Testis (tissue), 3 donors: ENCODE results near the gene IYD. TPM values are rescaled to one million over a fixed set of nuclear protein-coding genes. Genes with fewer than 3 reads are reported as not detected.

Experiments used
- DNase-seq: peaks from one replicate; pipeline ENCODE4 v3.0.0-alpha.2; 2019
- H3K27ac ChIP-seq, 2 donors: fragments of 200-600 bp; sonication (generic); one replicate each; pipeline ENCODE4 v1.5.1; 2019
- H3K27me3 ChIP-seq: fragments of 200-600 bp; sonication (generic); one replicate; pipeline ENCODE4 v1.5.1; 2019
- H3K36me3 ChIP-seq: fragments of 200-600 bp; sonication (generic); one replicate; pipeline ENCODE4 v1.5.1; 2017; ENCODE audit warnings: low read depth; ENCODE audit errors: missing control alignments
- H3K4me1 ChIP-seq: fragments of 200-600 bp; sonication (generic); one replicate; pipeline ENCODE4 v1.5.1; 2019
- H3K4me3 ChIP-seq, 2 donors: fragments of 200-600 bp; sonication (generic); one replicate each; pipeline ENCODE4 v1.5.1; 2017 to 2019
- H3K9me3 ChIP-seq: fragments of 200-600 bp; sonication (generic); one replicate; pipeline ENCODE4 v1.5.1; 2017
- POLR2A ChIP-seq: fragments of 450-650 bp; IDR thresholded peaks from one replicate; pipeline ENCODE4 v1.6.1; 2017; ENCODE audit warnings: antibody characterized with exemption, mild to moderate bottlenecking, moderate library complexity
- WGBS, 2 donors: methylation state at CpG; one replicate each; pipeline ENCODE4 v1.1.5; 2018; 5-methylcytosine and 5-hydroxymethylcytosine counted together
- intact Hi-C: fragments of 100-400 bp; cut with DNase I; formaldehyde crosslinking; loops from one replicate; pipeline ENCODE4 v1.15.1; 2023; ENCODE audit warnings: low total_unique reads
- polyA plus RNA-seq: library from polyadenylated mRNA; stranded (reverse); fragments of 350-450 nt; fragmentation: Illumina TruSeq; extraction: RNeasy Lipid Tissue Mini Kit (QIAGEN cat#74804); gene quantifications from one replicate; pipeline ENCODE4 v1.2.3, GENCODE V29; 2014; ENCODE audit warnings: low read depth, low replicate concordance; ENCODE audit not compliant: insufficient read depth
- total RNA-seq, 2 donors: library from RNA; depleted of rRNA; stranded (reverse); fragments of >200 nt; gene quantifications; one replicate each; pipeline ENCODE4 v1.2.3, GENCODE V29; 2016
- TF ChIP-seq, protein P1 (sequence below), 3 experiments: fragments of 450-650 bp in 2 of 3; fragments of 200-600 bp in 1 of 3; sonication (generic) in 1 of 3; IDR thresholded peaks; one replicate each; pipeline ENCODE4 v1.5.1; 2016 to 2019; ENCODE audit warnings: antibody characterized with exemption in 3 of 3, mild to moderate bottlenecking in 2 of 3, moderate library complexity in 1 of 3

IYD gene
- total and polyA plus RNA-seq, 3 donors from 2014 or later, result 0.24 to 1.6 (median 0.45) TPM

DNA sequence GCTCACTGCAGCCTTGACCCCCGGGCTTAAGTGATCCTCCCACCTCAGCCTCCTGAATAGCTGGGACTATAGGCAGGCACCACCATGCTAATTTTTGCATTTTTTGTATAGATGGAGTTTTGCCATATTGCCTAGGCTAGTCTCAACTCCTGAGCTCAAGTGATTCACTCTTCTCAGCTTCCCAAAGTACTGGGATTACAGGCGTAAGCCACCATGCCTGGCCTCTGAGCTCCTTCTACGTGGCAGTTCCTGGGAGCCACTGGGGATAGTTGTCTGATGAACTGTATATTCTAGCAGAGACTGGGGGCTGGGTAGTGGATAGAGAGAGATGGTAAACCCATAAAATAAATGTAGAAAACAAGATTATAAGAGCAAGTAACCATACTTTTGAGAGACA lies 26.1 kb downstream of the IYD start:
- TF ChIP-seq POLR2A, result no peak
- TF ChIP-seq, protein P1, sequence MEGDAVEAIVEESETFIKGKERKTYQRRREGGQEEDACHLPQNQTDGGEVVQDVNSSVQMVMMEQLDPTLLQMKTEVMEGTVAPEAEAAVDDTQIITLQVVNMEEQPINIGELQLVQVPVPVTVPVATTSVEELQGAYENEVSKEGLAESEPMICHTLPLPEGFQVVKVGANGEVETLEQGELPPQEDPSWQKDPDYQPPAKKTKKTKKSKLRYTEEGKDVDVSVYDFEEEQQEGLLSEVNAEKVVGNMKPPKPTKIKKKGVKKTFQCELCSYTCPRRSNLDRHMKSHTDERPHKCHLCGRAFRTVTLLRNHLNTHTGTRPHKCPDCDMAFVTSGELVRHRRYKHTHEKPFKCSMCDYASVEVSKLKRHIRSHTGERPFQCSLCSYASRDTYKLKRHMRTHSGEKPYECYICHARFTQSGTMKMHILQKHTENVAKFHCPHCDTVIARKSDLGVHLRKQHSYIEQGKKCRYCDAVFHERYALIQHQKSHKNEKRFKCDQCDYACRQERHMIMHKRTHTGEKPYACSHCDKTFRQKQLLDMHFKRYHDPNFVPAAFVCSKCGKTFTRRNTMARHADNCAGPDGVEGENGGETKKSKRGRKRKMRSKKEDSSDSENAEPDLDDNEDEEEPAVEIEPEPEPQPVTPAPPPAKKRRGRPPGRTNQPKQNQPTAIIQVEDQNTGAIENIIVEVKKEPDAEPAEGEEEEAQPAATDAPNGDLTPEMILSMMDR (IDR thresholded peaks at IDR 0.05), result no peak
- H3K36me3 ChIP-seq, result no peaks in the 10 kb centered on the region
- WGBS, 2 donors, result 80 to 98% methylated on average over 3 of the region's 3 CpGs
- H3K4me3 ChIP-seq, result no peak overlapping the region
- H3K27me3 ChIP-seq, result no peaks in the 10 kb centered on the region
- H3K4me1 ChIP-seq, result no peaks in the 10 kb centered on the region
- intact Hi-C loops, result no loop called here
- no peak for DNase-seq
- no peaks in the 10 kb centered on the region for H3K9me3 ChIP-seq
- H3K27ac ChIP-seq, result no peak overlapping the region

DNA sequence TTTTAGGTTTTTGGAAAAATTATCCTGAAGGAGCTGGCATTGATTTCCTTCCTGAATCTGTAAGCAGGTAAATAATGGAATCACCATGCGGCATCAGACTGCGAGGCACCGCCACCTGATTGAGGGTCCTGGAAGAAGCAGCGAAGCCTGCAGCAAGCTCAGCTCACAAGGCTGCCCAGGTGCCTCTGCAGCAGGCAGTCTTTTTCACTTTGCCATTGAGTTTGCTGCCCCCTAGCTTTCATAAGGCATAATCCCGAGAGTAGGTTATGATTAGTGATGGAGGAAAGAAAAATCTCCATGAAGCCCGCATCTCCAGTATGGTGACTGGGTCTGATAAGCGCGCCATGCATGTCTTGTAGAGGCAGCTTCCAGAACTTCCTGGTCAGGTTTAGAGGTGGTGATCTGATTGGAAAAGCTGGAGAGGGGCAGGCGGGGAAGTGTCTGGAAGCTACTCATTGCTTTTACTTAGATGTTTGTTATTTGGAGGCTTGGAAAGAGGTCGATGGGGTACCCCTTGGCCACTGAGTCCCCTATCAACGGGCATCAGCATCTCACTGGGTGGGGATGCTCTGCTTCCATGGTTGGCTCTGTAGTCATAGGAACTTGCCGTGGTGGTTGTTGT lies 26.7 kb downstream of the IYD start:
- H3K27ac ChIP-seq, result no peak overlapping the region
- H3K36me3 ChIP-seq, result no peaks in the 10 kb centered on the region
- peak; percentile 81 for DNase-seq
- TF ChIP-seq, protein P1 (IDR thresholded peaks at IDR 0.05), result peak; percentile 58 to 78 (median 71)
- no peak for TF ChIP-seq POLR2A
- intact Hi-C loops, result no loop called here
- no peaks in the 10 kb centered on the region for H3K4me1 ChIP-seq
- H3K4me3 ChIP-seq, result no peak overlapping the region
- WGBS, 2 donors, result 39 to 42% methylated on average over 10 to 12 of the region's 12 CpGs
- no peaks in the 10 kb centered on the region for H3K27me3 ChIP-seq
- no peaks in the 10 kb centered on the region for H3K9me3 ChIP-seq

DNA sequence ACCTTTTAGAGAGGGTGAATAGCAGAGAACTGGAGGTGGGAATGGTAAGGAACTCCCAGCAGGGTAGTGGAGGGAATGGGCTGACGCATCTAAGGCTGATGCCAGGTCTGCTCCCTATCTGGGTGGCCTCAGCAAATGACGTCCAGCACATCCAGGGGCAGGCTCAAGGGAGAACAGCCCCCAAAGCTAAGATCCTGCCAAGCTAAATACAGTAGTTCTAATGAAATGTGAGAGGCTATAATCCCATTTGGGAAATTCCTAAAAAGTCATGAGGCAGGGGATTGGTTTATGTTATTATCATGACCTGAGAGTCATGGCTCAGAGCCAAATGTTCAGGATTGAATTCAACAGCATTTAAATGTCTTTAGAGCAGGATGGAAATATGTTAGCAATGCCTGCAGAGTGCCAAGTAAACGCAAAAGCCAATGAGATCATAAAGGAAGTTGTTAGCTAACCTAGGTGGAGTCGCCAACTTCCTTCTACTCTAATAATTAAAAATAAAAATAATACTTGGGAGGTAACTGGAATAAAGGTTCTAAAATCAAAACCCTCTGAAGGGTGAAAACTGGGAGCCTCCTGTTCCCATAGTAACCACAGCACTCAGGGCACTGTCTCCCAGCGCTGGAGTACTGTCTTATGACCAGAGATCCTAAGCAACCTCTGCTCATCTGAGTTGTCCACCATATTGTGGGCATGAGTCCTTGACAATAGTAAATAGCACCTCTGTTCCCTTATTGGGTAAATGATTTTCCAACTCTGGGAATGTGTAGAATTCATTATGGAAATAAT lies 34.8 kb downstream of the IYD start:
- no peak overlapping the region for H3K27ac ChIP-seq
- 32 to 37% methylated on average over 5 of the region's 5 CpGs for WGBS, 2 donors
- no peak for DNase-seq
- no peak overlapping the region for H3K4me3 ChIP-seq
- no peaks in the 10 kb centered on the region for H3K9me3 ChIP-seq
- no peaks in the 10 kb centered on the region for H3K36me3 ChIP-seq
- TF ChIP-seq POLR2A, result no peak
- TF ChIP-seq, protein P1 (IDR thresholded peaks at IDR 0.05), result no peak
- no peaks in the 10 kb centered on the region for H3K4me1 ChIP-seq
- no peaks in the 10 kb centered on the region for H3K27me3 ChIP-seq
- intact Hi-C loops, result no loop called here

DNA sequence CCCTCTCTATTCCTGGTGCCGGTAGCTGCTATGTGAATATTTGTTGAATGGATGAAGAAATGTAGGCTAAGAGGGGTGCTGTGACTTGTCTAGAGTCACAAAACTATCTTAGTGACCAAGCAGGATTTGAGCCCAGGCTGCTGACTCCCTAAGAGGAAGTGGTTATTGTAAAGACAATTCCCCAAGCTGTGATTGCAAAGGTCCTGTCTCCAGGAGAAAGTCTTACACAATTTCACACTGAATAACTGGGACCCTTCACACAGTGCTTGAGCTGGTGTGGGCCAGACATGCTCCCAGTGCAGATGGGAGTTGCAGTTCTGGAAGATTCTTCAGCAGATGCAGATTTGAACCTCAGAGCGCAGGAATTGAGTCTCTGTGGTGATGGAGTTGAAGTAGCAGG lies 38.1 kb downstream of the IYD start:
- Histone ChIP-seq H3K27me3 (no peaks in the 10 kb centered on the region), H3K27ac (no peak overlapping the region), H3K4me1 (no peaks in the 10 kb centered on the region), H3K9me3 (no peaks in the 10 kb centered on the region), H3K36me3 (no peaks in the 10 kb centered on the region), H3K4me3 (no peak overlapping the region)
- DNase-seq, result no peak
- TF ChIP-seq POLR2A, result no peak
- TF ChIP-seq, protein P1 (IDR thresholded peaks at IDR 0.05), result no peak
- intact Hi-C loops, result no loop called here
- 49 to 50% methylated on average over 2 of the region's 2 CpGs for WGBS, 2 donors
